H1 (cell line): ENCODE results near the gene COMMD1. TPM values are rescaled to one million over a fixed set of nuclear protein-coding genes. Genes with fewer than 3 reads are reported as not detected.
A peak's percentile ranks its signal among the peaks of the same experiment; 100 is the strongest.

Source experiments
- CTCF ChIA-PET: fragments of 300-600 bp; sonication (Branson Sonifier 250); formaldehyde crosslinking; loops from one replicate; lab custom pipeline; 2021; ENCODE audit not compliant: partially characterized antibody; lab: Charles Lee
- POLR2A ChIA-PET: fragments of 300-600 bp; sonication (Branson Sonifier 250); formaldehyde crosslinking; loops from one replicate; lab custom pipeline; 2021; ENCODE audit warnings: inconsistent platforms; ENCODE audit not compliant: partially characterized antibody; lab: Charles Lee
- DNase-seq, 2 experiments: peaks; one replicate each; pipeline versions ENCODE4 v3.0.0 to v3.0.0-alpha.2; 2010 to 2022; ENCODE audit warnings: low spot score in 2 of 2, low read depth in 1 of 2, mixed read lengths in 1 of 2
- FAIRE-seq: peaks from 2 replicates; lab custom pipeline; 2011; peaks lifted over from hg19 to GRCh38; lab: Jason Lieb, UNC
- H2AFZ ChIP-seq: 2 replicates; pipeline ENCODE4 v1.8.1; 2012; ENCODE audit warnings: low read length, inconsistent platforms
- H2AK5ac ChIP-seq: 2 replicates; pipeline ENCODE4 v1.6.1; 2013; ENCODE audit warnings: low read depth, low read length
- H2BK120ac ChIP-seq: replicated peaks from 2 replicates; pipeline ENCODE3; 2013; ENCODE audit warnings: low read depth, low read length, inconsistent platforms
- H2BK12ac ChIP-seq: 2 replicates; pipeline ENCODE4 v1.6.1; 2013; ENCODE audit warnings: low read depth, low read length
- H2BK15ac ChIP-seq: 2 replicates; pipeline ENCODE4 v1.6.1; 2013; ENCODE audit warnings: low read length
- H2BK20ac ChIP-seq: 2 replicates; pipeline ENCODE4 v1.6.1; 2013; ENCODE audit warnings: low read length
- H2BK5ac ChIP-seq: 2 replicates; pipeline ENCODE4 v1.6.1; 2013; ENCODE audit warnings: low read depth, low read length
- H3K14ac ChIP-seq: 2 replicates; pipeline ENCODE4 v1.6.1; 2013; ENCODE audit warnings: inconsistent platforms; ENCODE audit not compliant: insufficient read length
- H3K18ac ChIP-seq: 2 replicates; pipeline ENCODE4 v1.6.1; 2013; ENCODE audit warnings: low read length; ENCODE audit errors: extremely low read depth
- H3K23ac ChIP-seq: 2 replicates; pipeline ENCODE4 v1.6.1; 2013; ENCODE audit warnings: inconsistent platforms; ENCODE audit not compliant: insufficient read length
- H3K23me2 ChIP-seq: 2 replicates; pipeline ENCODE4 v1.6.1; 2013; ENCODE audit warnings: low read depth, low read length
- H3K27ac ChIP-seq: 2 replicates; pipeline ENCODE4 v1.6.1; 2011; ENCODE audit warnings: low read depth, low read length, inconsistent platforms
- H3K27me3 ChIP-seq, 4 experiments: replicated peaks in 1 of 4; 1 replicate in 1 of 4; 2 replicates in 3 of 4; pipeline versions ENCODE4 v1.6.1 to v1.8.1; 2011 to 2013; ENCODE audit warnings: low read length in 3 of 4, mild to moderate bottlenecking in 3 of 4, inconsistent platforms in 2 of 4, mixed read lengths in 2 of 4, moderate library complexity in 1 of 4; ENCODE audit not compliant: control insufficient read depth in 3 of 4, insufficient read depth in 3 of 4; ENCODE audit errors: extremely low read depth in 1 of 4
- H3K36me3 ChIP-seq, 4 experiments: 2 replicates each; pipeline versions ENCODE4 v1.6.1 to v1.8.1; 2011 to 2013; ENCODE audit warnings: mild to moderate bottlenecking in 4 of 4, low read length in 3 of 4, moderate library complexity in 2 of 4, control low read depth in 1 of 4, inconsistent platforms in 1 of 4; ENCODE audit not compliant: insufficient read depth in 4 of 4, control insufficient read depth in 2 of 4
- H3K4ac ChIP-seq: replicated peaks from 2 replicates; pipeline ENCODE3; 2013; ENCODE audit warnings: low read length, low read depth, mixed read lengths, inconsistent platforms; ENCODE audit not compliant: insufficient read length
- H3K4me1 ChIP-seq, 4 experiments: replicated peaks in 1 of 4; 1 replicate in 1 of 4; 2 replicates in 3 of 4; pipeline versions ENCODE4 v1.6.1 to v1.8.1; 2011 to 2013; ENCODE audit warnings: low read length in 3 of 4, inconsistent platforms in 2 of 4, mixed read lengths in 1 of 4; ENCODE audit not compliant: insufficient read depth in 4 of 4, control insufficient read depth in 3 of 4
- H3K4me2 ChIP-seq, 2 experiments: 2 replicates each; pipeline versions ENCODE4 v1.6.1 to v1.8.1; 2011 to 2013; ENCODE audit warnings: low read depth in 2 of 2, low read length in 2 of 2, control low read depth in 1 of 2, inconsistent platforms in 1 of 2, mild to moderate bottlenecking in 1 of 2; ENCODE audit not compliant: insufficient read depth in 1 of 2
- H3K4me3 ChIP-seq, 4 experiments: fragments of 200-600, 300-600 bp in 1 of 4; sonication (generic), shearing (Covaris generic), sonication (Bioruptor Twin) in 1 of 4; 2 replicates each; pipeline versions ENCODE4 v1.5.1 to v1.8.1; 2011 to 2016; ENCODE audit warnings: low read length in 4 of 4, low read depth in 3 of 4, control low read depth in 2 of 4, inconsistent platforms in 2 of 4, mild to moderate bottlenecking in 2 of 4, mixed read lengths in 1 of 4, moderate library complexity in 1 of 4; ENCODE audit not compliant: insufficient read depth in 2 of 4; ENCODE audit errors: extremely low read depth in 1 of 4
- H3K56ac ChIP-seq: replicated peaks from 2 replicates; pipeline ENCODE3; 2013; ENCODE audit warnings: low read depth, mild to moderate bottlenecking, mixed read lengths, low read length, inconsistent platforms; ENCODE audit not compliant: insufficient read length
- H3K79me1 ChIP-seq: 2 replicates; pipeline ENCODE4 v1.6.1; 2013; ENCODE audit warnings: low read depth, low read length, control low read depth
- H3K79me2 ChIP-seq, 2 experiments: 2 replicates each; pipeline versions ENCODE4 v1.6.1 to v1.8.1; 2012 to 2013; ENCODE audit warnings: low read length in 2 of 2, mild to moderate bottlenecking in 2 of 2, inconsistent platforms in 1 of 2; ENCODE audit not compliant: insufficient read depth in 2 of 2, control insufficient read depth in 1 of 2
- H3K9ac ChIP-seq, 4 experiments: replicated peaks in 1 of 4; 1 replicate in 1 of 4; 2 replicates in 3 of 4; pipeline versions ENCODE4 v1.6.1 to v1.8.1; 2011 to 2013; ENCODE audit warnings: low read depth in 3 of 4, low read length in 3 of 4, control low read depth in 2 of 4, mild to moderate bottlenecking in 2 of 4, moderate library complexity in 2 of 4, inconsistent platforms in 1 of 4; ENCODE audit errors: extremely low read depth in 1 of 4
- H3K9me3 ChIP-seq, 2 experiments: 2 replicates each; pipeline versions ENCODE4 v1.6.1 to v1.8.1; 2012 to 2013; ENCODE audit warnings: mild to moderate bottlenecking in 2 of 2, moderate library complexity in 2 of 2, control low read depth in 1 of 2, inconsistent platforms in 1 of 2, low read depth in 1 of 2, low read length in 1 of 2, mixed read lengths in 1 of 2; ENCODE audit not compliant: insufficient read depth in 2 of 2
- H4K20me1 ChIP-seq, 2 experiments: replicated peaks in 1 of 2; 2 replicates each; pipeline versions ENCODE3 to v1.8.1; 2011 to 2013; ENCODE audit warnings: inconsistent platforms in 2 of 2, low read length in 2 of 2, mild to moderate bottlenecking in 1 of 2; ENCODE audit not compliant: insufficient read depth in 2 of 2, control insufficient read depth in 1 of 2
- H4K5ac ChIP-seq: 2 replicates; pipeline ENCODE4 v1.6.1; 2013; ENCODE audit warnings: low read length, low read depth, mixed read lengths, inconsistent platforms; ENCODE audit not compliant: insufficient read length
- H4K8ac ChIP-seq: 2 replicates; pipeline ENCODE4 v1.8.0; 2013; ENCODE audit warnings: mild to moderate bottlenecking, moderate library complexity, low read length, inconsistent platforms; ENCODE audit not compliant: insufficient read depth; ENCODE audit errors: extremely low read depth
- H4K91ac ChIP-seq: replicated peaks from 2 replicates; pipeline ENCODE3; 2013; ENCODE audit warnings: low read length, mixed read lengths, inconsistent platforms; ENCODE audit not compliant: insufficient read length
- CHD1 ChIP-seq: IDR thresholded peaks from 2 replicates; pipeline ENCODE4 v1.6.1; 2012; ENCODE audit warnings: low read depth, low read length, improper control_type of control experiment
- CTCF ChIP-seq, 3 experiments: IDR thresholded peaks; 1 replicate in 2 of 3; 2 replicates in 1 of 3; pipeline versions ENCODE4 v1.5.1 to v1.6.1; 2011; ENCODE audit warnings: low read length in 3 of 3, mild to moderate bottlenecking in 3 of 3, inconsistent platforms in 2 of 3, low read depth in 1 of 3, moderate library complexity in 1 of 3; ENCODE audit not compliant: insufficient read depth in 1 of 3; ENCODE audit errors: control extremely low read depth in 1 of 3
- EP300 ChIP-seq, 2 experiments: IDR thresholded peaks; 1 replicate in 1 of 2; 2 replicates in 1 of 2; pipeline ENCODE4 v1.6.1; 2011 to 2012; ENCODE audit warnings: low read depth in 2 of 2, low read length in 2 of 2, mild to moderate bottlenecking in 2 of 2, borderline replicate concordance in 1 of 2, inconsistent platforms in 1 of 2, moderate library complexity in 1 of 2
- RAD21 ChIP-seq, 2 experiments: IDR thresholded peaks in 1 of 2; conservative IDR thresholded peaks in 1 of 2; 2 replicates each; pipeline ENCODE4 v1.6.1; 2011; ENCODE audit warnings: low read depth in 2 of 2, low read length in 2 of 2, improper control_type of control experiment in 1 of 2, inconsistent platforms in 1 of 2, mild to moderate bottlenecking in 1 of 2, moderate library complexity in 1 of 2
- RNF2 ChIP-seq: fragments of 200-900, 300-1000 bp; sonication (generic); IDR thresholded peaks from 2 replicates; pipeline ENCODE4 v1.7.1; 2016; ENCODE audit warnings: borderline replicate concordance, low read depth, mild to moderate bottlenecking, antibody characterized with exemption, low read length; ENCODE audit not compliant: poor library complexity, severe bottlenecking; ENCODE audit errors: missing control alignments
- WGBS, 2 experiments: shearing (Covaris generic) in 1 of 2; methylation state at CpG; one replicate each; pipeline versions ENCODE4 v1.1.6 to v1.1.7; 2013 to 2015; ENCODE audit warnings: low lambda C conversion rate in 2 of 2, mixed read lengths in 2 of 2, inconsistent platforms in 1 of 2, low coverage in 1 of 2, missing lambda C conversion rate in 1 of 2; ENCODE audit not compliant: insufficient replicate concordance in 2 of 2, insufficient coverage in 1 of 2, insufficient read length in 1 of 2; ENCODE audit errors: extremely low coverage in 1 of 2, missing lambda C conversion rate in 1 of 2; 5-methylcytosine and 5-hydroxymethylcytosine counted together
- polyA plus RNA-seq, 7 experiments: library from polyadenylated mRNA; depleted of rRNA in 3 of 7; stranded (reverse) in 5 of 7; unstranded in 2 of 7; fragments of >200 nt in 5 of 7; fragments of 200-250 nt in 2 of 7; gene quantifications; 1 replicate in 5 of 7; 2 replicates in 1 of 7; 4 replicates in 1 of 7; pipeline versions ENCODE4 v1.2.1 to v1.2.3, GENCODE V29; 2011 to 2013; ENCODE audit warnings: missing spikeins in 2 of 7, mixed read lengths in 2 of 7
- total RNA-seq: library from RNA; stranded (reverse); fragmentation: NEBNext Ultra II Directional; extraction: Animal tissue kit (Norgen Biotek cat#: 25700); gene quantifications from 2 replicates; pipeline ENCODE4 v1.2.1, GENCODE V29; 2021

COMMD1 gene
- total and polyA plus RNA-seq, 2 of the 8 experiments (the other 6 are each of a cell fraction or from before 2014, with no cell fraction given): 23.5 to 28.3 TPM

DNA sequence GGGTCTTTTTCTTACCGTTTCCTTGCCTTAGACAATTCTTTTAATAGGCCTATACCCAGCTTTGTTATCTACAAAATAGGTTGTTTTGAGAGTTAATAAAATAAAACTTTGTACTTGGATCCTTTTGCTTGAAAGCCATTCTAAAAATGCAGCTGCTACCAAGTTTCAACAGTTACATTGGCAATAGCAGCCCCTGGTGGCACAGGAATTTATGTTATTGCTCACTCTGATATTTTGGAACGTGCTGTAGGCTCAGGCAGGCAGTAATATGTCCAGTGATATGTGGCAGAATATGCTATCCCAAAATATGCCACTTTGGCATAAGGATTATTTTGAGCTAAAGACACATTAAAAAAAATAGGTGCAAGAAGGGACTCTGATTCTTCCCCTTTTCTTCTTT is 6.7 kb upstream of the COMMD1 start:
- no peak overlapping the region for H2AFZ ChIP-seq
- TF ChIP-seq RAD21 (IDR thresholded peaks at IDR 0.05 in 1 of 2, conservative IDR thresholded peaks at IDR 0.05 in 1 of 2; ENCODE audit: low read depth in 2 of 2, low read length in 2 of 2) (peak; percentile 43 to 52; a peak in 3 of 4 replicates), RNF2 (no peak), CTCF (IDR thresholded peaks at IDR 0.05; ENCODE audit: control extremely low read depth in 1 of 3, insufficient read depth in 1 of 3, low read depth in 1 of 3, low read length in 3 of 3) (peak in 1 of 3 experiments; percentile 52; a peak in 2 of 4 replicates), CHD1 (no peak), EP300 (IDR thresholded peaks at IDR 0.05; ENCODE audit: borderline replicate concordance in 1 of 2, low read depth in 2 of 2, low read length in 2 of 2) (no peak)
- TF ChIP-seq, all 59 proteins: peak for 2
- Histone ChIP-seq H3K9me3 (no peaks in the 10 kb centered on the region), H3K23me2 (no peaks in the 10 kb centered on the region), H3K9ac (no peak overlapping the region), H2BK12ac (no peak overlapping the region), H3K23ac (no peak overlapping the region), H3K18ac (no peak overlapping the region), H4K91ac (no peak overlapping the region), H3K4me3 (no peak overlapping the region), H3K4me2 (no peak overlapping the region), H2BK120ac (no peak overlapping the region), H3K4ac (no peak overlapping the region), H3K79me1 (no peaks in the 10 kb centered on the region), H4K8ac (no peak overlapping the region), H3K4me1 (no peaks in the 10 kb centered on the region), H4K5ac (no peak overlapping the region), H3K14ac (no peak overlapping the region), H3K79me2 (no peaks in the 10 kb centered on the region), H4K20me1 (no peaks in the 10 kb centered on the region), H3K56ac (no peak overlapping the region), H3K27ac (no peak overlapping the region), H2BK20ac (no peak overlapping the region), H2AK5ac (no peak overlapping the region), H2BK15ac (no peak overlapping the region), H2BK5ac (no peak overlapping the region), H3K36me3 (no peaks in the 10 kb centered on the region), H3K27me3 (no peaks in the 10 kb centered on the region)
- POLR2A ChIA-PET: interaction anchor here (1.0 to 2.5 kb wide), 2 partner anchors 10 to 12 kb away, joined by 3 to 11 read pairs; no protein-coding TSS in a partner anchor
- DNase-seq: no peak
- CTCF ChIA-PET: interaction anchor here (0.6 to 3.2 kb wide), 7 partner anchors 9 to 512 kb away, joined by 3 to 17 read pairs (median 4); no protein-coding TSS in a partner anchor
- 76% methylated on average over 2 of the region's 2 CpGs; no CpG with 5 or more reads in 1 of the 2 experiments for WGBS, 2 experiments
- FAIRE-seq: no peak
